Activated naive CD8-positive, alpha-beta T cell treated with anti-CD3 and anti-CD28 coated beads, Interleukin-2, amount 10 ng/mL, durations not matched to agents 7 days and 5 days (primary cell): ENCODE results near the gene TNPO3. TPM values are rescaled to one million over a fixed set of nuclear protein-coding genes. Genes with fewer than 3 reads are reported as not detected.

Experiments
- ATAC-seq: fragments of 150-1000 bp; cut with Tn5 transposase; one replicate; pipeline ENCODE4 v1.10.0; 2021; ENCODE audit warnings: low read depth, moderate library complexity
- POLR2A ChIA-PET: fragments of 350-600 bp; sonication (Branson Sonifier 250); formaldehyde crosslinking; loops from one replicate; lab custom pipeline; 2021; ENCODE audit warnings: antibody characterized with exemption; lab: Charles Lee
- DNase-seq: peaks from one replicate; pipeline ENCODE4 v3.0.0; 2021
- H3K27ac Mint-ChIP-seq: one replicate; pipeline ENCODE4 v1.8.0; 2022; ENCODE audit warnings: mild to moderate bottlenecking, mixed read lengths
- H3K27me3 Mint-ChIP-seq: one replicate; pipeline ENCODE4 v1.8.0; 2022; ENCODE audit warnings: mild to moderate bottlenecking, moderate library complexity, mixed read lengths
- H3K36me3 Mint-ChIP-seq: one replicate; pipeline ENCODE4 v1.8.0; 2021; ENCODE audit warnings: mild to moderate bottlenecking, mixed read lengths
- H3K4me1 Mint-ChIP-seq: one replicate; pipeline ENCODE4 v1.8.0; 2021; ENCODE audit warnings: mixed read lengths
- H3K4me3 Mint-ChIP-seq: one replicate; pipeline ENCODE4 v1.8.0; 2022; ENCODE audit warnings: mild to moderate bottlenecking, moderate library complexity, mixed read lengths
- H3K9me3 Mint-ChIP-seq: one replicate; pipeline ENCODE4 v1.8.0; 2021; ENCODE audit warnings: mixed read lengths
- total RNA-seq, 2 experiments: library from RNA; stranded (reverse); gene quantifications; one replicate each; pipeline ENCODE4 v1.2.3, GENCODE V29; 2021

The TNPO3 gene
- 10 to 100 TPM; 43.0 to 43.9 TPM for total RNA-seq

- peak within 1 kb of the TSS; percentile 93 for H3K4me3 Mint-ChIP-seq
- peaks cover 10% of the 10 kb centered on the region for H3K36me3 Mint-ChIP-seq
- peaks cover 21% of the 10 kb centered on the region for H3K4me1 Mint-ChIP-seq
- no peaks in the 10 kb centered on the region for H3K9me3 Mint-ChIP-seq
- peak; percentile 89 for DNase-seq
- POLR2A ChIA-PET, result interaction anchor here (0.6 to 2.5 kb wide), 15 partner anchors 10 to 711 kb away, joined by 3 to 15 read pairs (median 4); partner anchors contain the start of gene RBM28
- H3K27ac Mint-ChIP-seq, result peak within 1 kb of the TSS; percentile 99
- H3K27me3 Mint-ChIP-seq, result peaks cover 14% of the 10 kb centered on the region
- ATAC-seq, result peak; percentile 83
Observed at GRCh38 chr7:129054438-129055293, at the start of gene TNPO3. Gene TNPO3 (minus strand): TSS chr7:129055111. CDS start chr7:129054770, 341 bp downstream.

GRCh38 chr7:129103561-129104324 lies 48.8 kb upstream of the TNPO3 start:
- no peak for DNase-seq
- peaks cover 3% of the 10 kb centered on the region for H3K27me3 Mint-ChIP-seq
- no peaks in the 10 kb centered on the region for H3K9me3 Mint-ChIP-seq
- H3K4me3 Mint-ChIP-seq, result no peak overlapping the region
- H3K27ac Mint-ChIP-seq, result no peak overlapping the region
- ATAC-seq, result no peak
- POLR2A ChIA-PET, result no interaction called here
- no peaks in the 10 kb centered on the region for H3K36me3 Mint-ChIP-seq
- H3K4me1 Mint-ChIP-seq, result no peaks in the 10 kb centered on the region

DNA sequence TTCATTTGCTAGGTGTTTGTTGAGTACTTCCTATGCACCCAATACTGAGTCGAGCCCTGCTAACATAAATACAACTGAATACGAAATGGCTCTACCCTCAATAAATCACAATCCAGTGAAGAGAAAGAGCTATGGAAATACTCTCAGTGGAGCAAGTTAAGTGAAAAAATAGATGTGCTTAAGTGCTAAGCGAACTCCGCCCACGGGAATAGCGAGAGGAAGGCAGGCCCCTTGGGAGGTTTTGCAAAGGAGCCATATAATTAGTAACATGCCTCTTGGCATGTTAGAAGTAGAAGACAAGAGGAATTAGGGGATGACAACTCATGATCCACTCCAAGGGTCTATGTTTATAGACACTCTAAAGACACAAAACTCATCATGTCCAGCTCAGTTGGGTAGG lies 46.8 kb upstream of the TNPO3 start:
- POLR2A ChIA-PET, result no interaction called here
- no peak overlapping the region for H3K4me3 Mint-ChIP-seq
- peaks cover 4% of the 10 kb centered on the region for H3K27me3 Mint-ChIP-seq
- no peaks in the 10 kb centered on the region for H3K4me1 Mint-ChIP-seq
- H3K9me3 Mint-ChIP-seq, result no peaks in the 10 kb centered on the region
- ATAC-seq, result no peak
- H3K36me3 Mint-ChIP-seq, result no peaks in the 10 kb centered on the region
- H3K27ac Mint-ChIP-seq, result no peak overlapping the region
- no peak for DNase-seq

GRCh38 chr7:129100827-129101166 lies 45.9 kb upstream of the TNPO3 start:
- no peak overlapping the region for H3K4me3 Mint-ChIP-seq
- peaks cover 2% of the 10 kb centered on the region for H3K4me1 Mint-ChIP-seq
- ATAC-seq (no peak), DNase-seq (no peak)
- no peaks in the 10 kb centered on the region for H3K9me3 Mint-ChIP-seq
- POLR2A ChIA-PET, result no interaction called here
- H3K27me3 Mint-ChIP-seq, result peaks cover 4% of the 10 kb centered on the region
- H3K36me3 Mint-ChIP-seq, result no peaks in the 10 kb centered on the region
- no peak overlapping the region for H3K27ac Mint-ChIP-seq

- POLR2A ChIA-PET, result no interaction called here
- Mint-ChIP-seq H3K4me1 (peaks cover 10% of the 10 kb centered on the region), H3K36me3 (no peaks in the 10 kb centered on the region), H3K4me3 (no peak overlapping the region), H3K27ac (no peak overlapping the region), H3K9me3 (no peaks in the 10 kb centered on the region), H3K27me3 (peaks cover 4% of the 10 kb centered on the region)
- no peak for ATAC-seq
- no peak for DNase-seq
Observed at GRCh38 chr7:129098409-129099084, 43.6 kb upstream of the TNPO3 start.

GRCh38 chr7:129095258-129095657 lies 40.3 kb upstream of the TNPO3 start:
- no peaks in the 10 kb centered on the region for H3K9me3 Mint-ChIP-seq
- H3K27me3 Mint-ChIP-seq, result peaks cover 4% of the 10 kb centered on the region
- DNase-seq, result peak; percentile 34
- peak overlapping the region; percentile 62 for H3K27ac Mint-ChIP-seq
- peaks cover 19% of the 10 kb centered on the region for H3K4me1 Mint-ChIP-seq
- peak; percentile 95 for ATAC-seq
- POLR2A ChIA-PET, result no interaction called here
- H3K4me3 Mint-ChIP-seq, result peak overlapping the region; percentile 59
- H3K36me3 Mint-ChIP-seq, result no peaks in the 10 kb centered on the region

DNA sequence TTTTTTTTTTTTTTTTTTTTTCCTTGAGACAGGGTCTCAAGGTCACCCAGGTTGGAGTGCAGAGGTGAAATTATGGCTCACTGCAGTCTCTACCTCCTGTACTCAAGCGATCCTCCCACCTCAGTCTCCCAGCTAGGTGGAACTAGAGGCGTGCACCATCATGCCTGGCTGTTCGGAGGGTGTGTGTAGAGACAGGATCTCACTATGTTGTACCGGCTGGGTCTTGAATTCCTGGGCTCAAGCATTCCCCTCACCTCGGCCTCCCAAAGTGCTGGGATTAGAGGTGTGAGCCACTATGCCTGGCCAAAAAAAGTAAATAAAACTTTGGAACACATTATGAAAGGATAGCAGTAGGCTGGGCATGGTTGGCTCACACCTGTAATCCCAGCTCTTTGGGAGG lies 39.6 kb upstream of the TNPO3 start:
- H3K27me3 Mint-ChIP-seq, result peaks cover 4% of the 10 kb centered on the region
- H3K4me1 Mint-ChIP-seq, result peaks cover 24% of the 10 kb centered on the region
- POLR2A ChIA-PET, result no interaction called here
- ATAC-seq, result no peak
- no peaks in the 10 kb centered on the region for H3K9me3 Mint-ChIP-seq
- no peak overlapping the region for H3K27ac Mint-ChIP-seq
- H3K36me3 Mint-ChIP-seq, result no peaks in the 10 kb centered on the region
- DNase-seq, result no peak
- H3K4me3 Mint-ChIP-seq, result no peak overlapping the region

DNA sequence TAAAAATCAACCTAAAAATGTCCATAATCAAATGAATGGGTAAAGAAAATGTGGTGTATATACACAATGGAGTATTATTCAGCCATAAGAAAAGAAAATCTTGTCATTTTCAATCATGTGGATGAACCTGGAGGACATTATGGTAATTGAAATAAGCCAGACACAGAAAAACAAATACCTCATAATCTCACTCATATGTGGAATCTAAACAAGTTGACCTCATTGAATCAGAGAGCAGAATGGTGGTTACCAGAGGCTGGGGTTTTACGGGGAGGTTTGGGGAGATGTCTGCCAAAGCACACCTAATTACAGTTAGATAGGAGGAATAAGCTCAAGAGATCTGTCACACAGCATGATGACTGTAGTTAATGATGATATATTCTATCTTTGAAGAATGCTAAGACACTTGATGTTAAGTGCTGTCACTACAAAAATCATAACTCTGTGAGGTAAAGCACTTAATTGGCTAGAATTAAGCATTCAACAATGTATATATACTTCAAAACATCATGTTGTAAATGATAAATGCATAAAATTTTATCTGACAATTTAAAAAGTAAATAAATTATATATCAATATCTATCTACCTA lies 39.1 kb upstream of the TNPO3 start:
- Mint-ChIP-seq H3K9me3 (no peaks in the 10 kb centered on the region), H3K36me3 (no peaks in the 10 kb centered on the region), H3K4me3 (no peak overlapping the region), H3K27ac (no peak overlapping the region), H3K27me3 (peaks cover 4% of the 10 kb centered on the region), H3K4me1 (peaks cover 30% of the 10 kb centered on the region)
- ATAC-seq (no peak), DNase-seq (no peak)
- POLR2A ChIA-PET, result no interaction called here

GRCh38 chr7:129091484-129092002 lies 36.6 kb upstream of the TNPO3 start:
- Mint-ChIP-seq H3K27me3 (peaks cover 2% of the 10 kb centered on the region), H3K9me3 (no peaks in the 10 kb centered on the region), H3K4me1 (peaks cover 30% of the 10 kb centered on the region), H3K36me3 (no peaks in the 10 kb centered on the region), H3K4me3 (no peak overlapping the region), H3K27ac (no peak overlapping the region)
- DNase-seq (peak; percentile 92), ATAC-seq (peak; percentile 69)
- POLR2A ChIA-PET, result interaction anchor here (1.4 to 2.4 kb wide), 2 partner anchors 37 to 46 kb away, joined by 4 to 10 read pairs; partner anchors contain the start of gene TNPO3

- peaks cover 2% of the 10 kb centered on the region for H3K27me3 Mint-ChIP-seq
- H3K36me3 Mint-ChIP-seq, result no peaks in the 10 kb centered on the region
- POLR2A ChIA-PET, result interaction anchor here (0.6 to 2.4 kb wide), 3 partner anchors 36 to 149 kb away, joined by 3 to 10 read pairs (median 4); partner anchors contain the start of gene TNPO3
- DNase-seq, result no peak
- H3K4me1 Mint-ChIP-seq, result peaks cover 24% of the 10 kb centered on the region
- no peak overlapping the region for H3K27ac Mint-ChIP-seq
- no peak for ATAC-seq
- H3K4me3 Mint-ChIP-seq, result no peak overlapping the region
- H3K9me3 Mint-ChIP-seq, result no peaks in the 10 kb centered on the region
Observed at GRCh38 chr7:129090300-129090907, 35.5 kb upstream of the TNPO3 start.

- POLR2A ChIA-PET, result interaction anchor here (0.9 kb wide), 1 partner anchor 35 kb away, joined by 4 read pairs; the partner anchor contains the start of gene TNPO3
- ATAC-seq (peak; percentile 79), DNase-seq (no peak)
- H3K27me3 Mint-ChIP-seq, result peaks cover 2% of the 10 kb centered on the region
- no peaks in the 10 kb centered on the region for H3K36me3 Mint-ChIP-seq
- no peak overlapping the region for H3K4me3 Mint-ChIP-seq
- H3K27ac Mint-ChIP-seq, result no peak overlapping the region
- no peaks in the 10 kb centered on the region for H3K9me3 Mint-ChIP-seq
- H3K4me1 Mint-ChIP-seq, result peaks cover 19% of the 10 kb centered on the region
Observed at GRCh38 chr7:129089521-129090212, 34.8 kb upstream of the TNPO3 start.
